Measurements from ENCODE around the gene CRIP3. TPM values are rescaled to one million over a fixed set of nuclear protein-coding genes. Genes with fewer than 3 reads are reported as not detected.

The CRIP3 gene
- total RNA-seq, 1 experiment from 2014 or later: 16.9 TPM

DNA sequence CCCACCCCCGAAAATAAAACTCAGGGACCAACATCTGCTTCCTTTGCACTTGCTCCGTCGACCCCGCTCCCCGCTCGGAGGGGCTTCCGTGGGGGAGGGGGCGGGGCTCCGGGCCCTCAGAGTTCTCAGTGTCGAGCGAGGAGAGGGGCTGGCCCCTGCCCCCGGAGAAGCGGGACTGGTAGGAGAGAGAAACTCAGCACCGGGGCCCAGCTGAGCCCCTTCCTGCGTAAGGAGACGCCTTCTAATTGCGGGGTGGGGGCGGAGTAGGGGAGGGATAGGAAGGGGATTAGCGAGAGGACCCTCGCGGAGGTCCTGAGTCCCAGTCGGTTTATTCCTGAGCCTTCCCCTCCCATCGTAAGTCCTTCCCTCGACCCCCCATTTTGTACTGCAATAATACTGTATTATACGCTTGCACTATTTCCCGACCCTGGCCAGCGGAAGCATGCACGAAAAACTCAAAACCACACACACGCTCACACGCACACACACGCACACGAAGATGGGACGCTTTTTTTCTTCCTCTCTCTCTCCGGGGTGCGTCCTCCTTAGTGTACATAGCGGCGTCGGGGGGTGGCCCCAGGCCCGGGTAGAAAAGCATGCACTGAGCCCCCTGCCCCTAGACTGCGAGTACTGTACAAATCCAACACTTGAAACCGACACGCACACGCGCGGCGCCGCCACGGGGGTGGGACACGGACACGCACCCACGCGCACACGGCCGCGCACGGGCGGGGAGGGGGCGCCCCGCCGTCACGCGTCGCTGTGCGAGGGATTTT is 32.6 kb downstream of the CRIP3 start:
- Histone ChIP-seq H3K4ac (ENCODE audit: low read depth, low read length) (no peak overlapping the region), H3T11ph (ENCODE audit: low read length) (no peak overlapping the region), H2AFZ (ENCODE audit: low read length) (no peak overlapping the region), H2BK12ac (ENCODE audit: insufficient read length, low read depth, low read length) (no peak overlapping the region), H2BK5ac (ENCODE audit: insufficient read length, low read length) (no peak overlapping the region), H2BK15ac (ENCODE audit: low read depth, low read length) (no peak overlapping the region), H3K4me1 (ENCODE audit: insufficient read depth, low read length) (no peaks in the 10 kb centered on the region; the same call in 1 of the 2 replicates), H3K56ac (ENCODE audit: insufficient read length, low read depth, low read length) (no peak overlapping the region), H3K14ac (ENCODE audit: insufficient read depth, low read length) (no peak overlapping the region), H3K23ac (ENCODE audit: insufficient read length, low read depth, low read length) (no peak overlapping the region), H3K18ac (ENCODE audit: insufficient read length, low read depth, low read length) (no peak overlapping the region), H4K20me1 (ENCODE audit: control insufficient read depth, insufficient read depth, insufficient read length) (no peaks in the 10 kb centered on the region), H3K27me3 (ENCODE audit: insufficient read depth, low read length) (peaks cover 11% of the 10 kb centered on the region; the same call in 1 of the 2 replicates), H2BK120ac (ENCODE audit: low read depth, low read length, poor library complexity, severe bottlenecking) (no peak overlapping the region), H3K9me3 (ENCODE audit: control insufficient read depth, low read depth, low read length) (no peaks in the 10 kb centered on the region), H2BK20ac (ENCODE audit: low read depth, low read length, poor library complexity, severe bottlenecking) (no peak overlapping the region), H3K4me2 (ENCODE audit: insufficient read depth, insufficient read length, low read length) (peak overlapping the region; percentile 92), H4K5ac (ENCODE audit: insufficient read length, low read depth, low read length) (no peak overlapping the region), H4K8ac (replicated peaks; ENCODE audit: insufficient read length, low read depth, low read length) (no peak overlapping the region), H2AK5ac (ENCODE audit: insufficient read length, low read length) (no peak overlapping the region), H3K9ac (ENCODE audit: extremely low read depth, insufficient read length, low read length) (no peak overlapping the region), H4K91ac (ENCODE audit: insufficient read length, low read depth, low read length) (no peak overlapping the region), H3K79me1 (ENCODE audit: insufficient read depth, low read depth, low read length, poor library complexity, severe bottlenecking) (no peaks in the 10 kb centered on the region), H3K27ac (ENCODE audit: insufficient read length, low read depth, low read length) (no peak overlapping the region), H3K23me2 (ENCODE audit: insufficient read length, low read depth, low read length, poor library complexity, severe bottlenecking) (peaks cover 12% of the 10 kb centered on the region), H3K79me2 (ENCODE audit: insufficient read depth, low read length) (no peaks in the 10 kb centered on the region)
- DNase-seq: no peak
- no CpG with 5 or more reads among the region's 64 CpGs for WGBS (ENCODE audit: extremely low coverage, insufficient read length, low lambda C conversion rate)
- Mint-ChIP-seq H3K4me3 (peak overlapping the region; percentile 42 to 88), H3K4me1 (peaks cover 35 to 47% of the 10 kb centered on the region in 2 experiments), H3K27ac (no peak overlapping the region), H3K27me3 (ENCODE audit: low read depth) (peaks cover 63% of the 10 kb centered on the region), H3K36me3 (ENCODE audit: insufficient read depth in 1 of 3, low read depth in 3 of 3) (no peaks in the 10 kb centered on the region; a peak in 1 of 7 replicates), H3K9me3 (no peaks in the 10 kb centered on the region)
- no peak for TF ChIP-seq CTCF (conservative IDR thresholded peaks at IDR 0.05)

Data from H9 (cell line).